Daoy (cell line): ENCODE data around the gene RXRG. TPM values are rescaled to one million over a fixed set of nuclear protein-coding genes. Genes with fewer than 3 reads are reported as not detected.
A peak's percentile ranks its signal among the peaks of the same experiment; 100 is the strongest.

Experiments used
- DNase-seq: peaks from one replicate; pipeline ENCODE4 v3.0.0-alpha.2; 2015; ENCODE audit warnings: low read depth
- total RNA-seq: library from RNA; depleted of rRNA; stranded (reverse); fragments of >200 nt; shearing (Covaris generic); gene quantifications from 2 replicates; pipeline ENCODE4 v1.2.3, GENCODE V29; 2014

Gene RXRG
- total RNA-seq, 1 experiment from 2014 or later, result 0.17 TPM

- DNase-seq, result no peak
Observed at GRCh38 chr1:165449131-165449530, 4.2 kb upstream of the RXRG start.

DNA sequence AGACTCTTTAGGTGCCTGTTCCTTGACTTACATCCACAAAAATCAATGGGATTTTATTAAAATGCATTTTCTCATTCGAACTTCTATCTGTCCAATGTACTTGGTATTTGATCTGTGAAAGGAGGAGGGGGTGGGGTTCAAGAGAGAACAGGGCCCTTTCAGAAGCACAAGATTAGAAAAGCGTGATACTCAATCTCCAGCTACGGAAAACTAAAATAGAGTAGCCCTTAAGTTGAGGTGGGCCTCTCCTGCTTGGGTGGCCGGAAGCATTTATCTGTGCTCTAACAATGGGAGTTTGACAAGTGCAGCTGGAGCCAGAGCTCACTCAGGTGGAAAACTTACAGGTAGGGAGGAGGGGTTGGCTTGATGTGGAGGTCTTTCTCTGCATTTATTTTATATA lies 462 bp upstream of the RXRG start:
- DNase-seq, result no peak

DNA sequence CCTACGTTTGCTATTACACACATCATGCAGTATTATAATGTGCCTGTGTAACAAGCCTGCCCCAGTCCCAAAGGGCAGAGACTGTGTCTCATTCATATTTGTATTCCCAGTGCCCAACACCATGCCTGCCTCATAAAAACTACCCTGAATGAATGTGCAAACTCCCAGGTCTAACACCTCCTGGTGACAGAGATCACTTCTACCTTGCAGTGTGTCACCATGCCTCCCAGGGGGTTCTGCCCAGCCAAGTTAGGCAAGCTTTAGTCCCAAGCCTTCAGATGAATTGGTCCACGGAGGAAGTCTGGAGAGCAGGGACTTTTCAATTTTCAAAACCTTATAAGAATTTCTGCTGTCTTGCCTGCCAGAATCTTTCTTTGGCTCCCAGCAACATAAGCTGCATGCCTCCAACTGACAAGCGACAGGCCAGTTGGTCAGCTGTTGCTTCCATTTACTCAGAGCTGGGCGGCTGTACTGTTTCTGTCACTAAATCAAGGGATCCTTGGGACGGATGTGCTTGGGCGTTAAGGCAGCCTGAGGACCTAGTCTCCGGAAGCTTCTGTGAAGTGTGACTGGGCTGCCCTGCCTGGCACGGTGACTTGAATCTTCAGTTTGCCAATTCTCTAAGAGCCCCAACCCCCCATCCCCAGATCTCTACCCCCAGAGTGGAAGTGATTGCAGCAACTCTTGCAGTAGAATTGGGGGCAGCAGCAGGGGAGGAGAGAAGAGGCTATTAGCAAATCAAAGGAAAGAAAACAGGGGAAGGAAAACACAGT lies 1.2 kb downstream of the RXRG start:
- DNase-seq, result no peak

DNA sequence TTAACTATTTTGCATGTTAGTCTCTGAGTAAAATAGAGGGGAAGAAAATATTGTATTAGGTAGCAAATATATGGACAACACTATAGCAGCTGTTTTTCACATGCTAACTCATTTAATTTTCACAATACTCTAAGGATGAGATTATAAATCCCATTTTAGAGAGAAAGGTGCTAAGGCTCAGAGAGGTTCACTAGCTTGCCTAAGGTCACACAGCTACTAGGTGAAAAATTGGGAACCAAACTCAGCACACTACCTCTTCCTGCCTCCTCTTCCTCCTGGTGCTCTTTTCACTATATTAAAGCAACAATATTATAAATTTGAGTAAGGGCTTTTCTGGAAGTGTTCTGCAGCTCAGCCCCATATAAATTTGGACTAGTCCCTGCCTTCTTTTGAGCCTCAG lies 2.3 kb downstream of the RXRG start:
- no peak for DNase-seq

DNA sequence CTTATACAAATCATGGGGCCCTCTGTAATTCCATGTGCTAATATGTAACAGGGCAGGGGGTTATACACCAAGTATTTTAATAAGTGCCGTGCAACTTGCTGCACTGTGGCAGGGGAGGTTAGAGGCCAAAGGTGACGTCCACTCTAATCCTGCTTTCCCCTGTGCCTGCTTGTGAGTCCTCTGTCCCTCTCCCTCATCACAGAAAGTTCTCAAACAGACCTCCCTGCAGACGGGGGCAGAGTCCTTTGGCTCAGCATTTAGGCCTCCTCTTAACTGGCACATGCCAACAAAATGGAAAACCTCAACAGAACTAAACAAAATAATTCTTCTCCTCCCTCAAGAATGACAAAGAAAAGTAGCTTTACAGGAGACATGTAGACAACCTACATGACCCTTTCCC lies 2.9 kb downstream of the RXRG start:
- no peak for DNase-seq

DNA sequence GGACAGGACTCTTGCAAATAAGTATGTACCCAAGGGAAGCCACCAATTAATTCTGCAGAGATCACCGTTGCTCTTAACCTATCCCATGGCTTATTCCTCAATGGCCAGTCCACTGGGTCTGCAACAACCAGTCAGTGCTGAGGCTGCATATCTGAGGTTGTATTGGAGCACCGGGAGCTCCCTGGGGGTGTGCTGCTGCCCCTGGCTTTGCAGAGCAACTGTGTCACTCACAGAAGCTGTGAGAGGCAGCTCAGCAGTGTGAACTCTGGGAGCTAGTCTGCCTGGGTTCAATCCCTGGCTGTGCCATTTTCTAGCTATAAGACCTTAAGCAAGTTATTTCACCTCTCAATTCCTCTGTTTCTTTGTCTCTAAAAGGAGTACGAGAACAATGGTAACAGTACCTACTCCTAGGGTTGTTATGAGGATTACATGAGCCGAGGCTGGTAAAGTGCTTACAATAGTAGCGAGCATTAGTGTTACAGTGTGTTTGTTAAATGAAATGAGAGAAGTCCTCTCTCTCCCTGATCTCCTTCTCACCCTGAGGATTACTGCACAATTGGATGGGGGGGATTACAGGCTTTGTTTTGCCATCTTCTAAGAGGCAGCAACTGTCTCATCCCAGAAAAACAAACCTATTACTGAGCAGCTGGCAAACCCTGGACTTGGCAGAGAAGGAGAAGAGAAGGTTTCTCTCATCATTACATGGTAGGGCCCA lies 3.6 kb downstream of the RXRG start:
- no peak for DNase-seq

GRCh38 chr1:165439330-165439729 lies 5.6 kb downstream of the RXRG start:
- DNase-seq, result no peak

- no peak for DNase-seq
Observed at GRCh38 chr1:165436994-165437393, 7.9 kb downstream of the RXRG start.

DNA sequence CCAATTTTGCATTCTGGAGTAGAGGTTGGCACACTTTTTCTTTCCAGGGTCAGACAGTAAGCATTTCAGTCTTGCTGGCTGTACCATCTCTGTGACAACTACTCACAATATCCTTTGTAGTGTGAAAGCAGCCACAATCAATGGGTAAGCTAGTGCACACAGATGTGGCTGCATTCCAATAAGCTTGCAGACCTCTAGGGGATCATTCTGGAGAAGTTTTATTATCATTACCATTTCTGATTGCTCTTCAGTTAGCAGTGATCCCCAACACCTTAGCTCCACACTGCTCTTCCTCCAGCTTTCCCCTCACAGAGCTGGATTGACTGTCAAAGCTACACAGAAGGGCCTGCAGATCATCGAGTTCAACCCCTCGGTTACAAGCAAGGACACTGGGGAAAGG lies 9.1 kb downstream of the RXRG start:
- no peak for DNase-seq

DNA sequence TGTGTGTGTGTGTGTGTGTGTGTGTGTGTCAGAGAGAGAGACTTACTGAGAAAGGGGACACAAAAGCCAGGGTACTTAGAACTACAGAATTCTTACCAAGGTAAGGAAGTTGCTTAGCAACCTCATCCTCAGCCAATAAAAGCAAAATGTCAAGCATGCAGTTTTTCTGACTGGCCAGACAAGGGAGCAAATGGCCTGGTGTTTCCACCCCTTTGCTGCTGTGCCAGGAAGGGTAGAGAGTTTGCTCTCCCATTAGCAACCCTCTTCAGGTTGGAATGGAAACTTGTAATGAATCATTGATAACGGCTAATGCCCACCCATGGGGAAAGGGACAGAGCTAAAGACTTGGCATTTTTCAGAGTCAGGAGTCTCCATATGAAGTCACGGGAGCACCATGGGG lies 10.6 kb downstream of the RXRG start:
- DNase-seq, result no peak

DNA sequence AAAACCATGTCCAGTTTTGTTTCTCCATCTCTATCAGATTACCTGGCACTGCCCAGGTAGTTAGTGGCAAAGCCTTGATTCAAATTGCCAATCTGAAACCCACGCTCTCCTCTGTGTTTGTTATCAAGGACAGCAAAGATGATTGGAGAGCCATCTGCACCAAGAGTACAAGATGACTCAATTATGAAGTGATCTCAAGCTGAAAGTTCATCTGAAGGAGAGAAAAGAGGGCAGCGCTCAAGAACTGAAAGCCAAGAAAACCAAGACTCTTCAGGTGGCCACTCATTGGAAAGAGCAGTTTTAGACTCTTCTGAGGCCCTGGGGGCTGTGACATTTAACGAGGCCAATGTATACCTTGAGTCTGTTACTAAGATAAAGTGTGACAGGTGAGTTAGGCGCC lies 13.8 kb downstream of the RXRG start:
- no peak for DNase-seq

- DNase-seq, result no peak
Observed at GRCh38 chr1:165426745-165427144, 18.2 kb downstream of the RXRG start.

- DNase-seq, result no peak
Observed at GRCh38 chr1:165425621-165426020, 19.3 kb downstream of the RXRG start.

DNA sequence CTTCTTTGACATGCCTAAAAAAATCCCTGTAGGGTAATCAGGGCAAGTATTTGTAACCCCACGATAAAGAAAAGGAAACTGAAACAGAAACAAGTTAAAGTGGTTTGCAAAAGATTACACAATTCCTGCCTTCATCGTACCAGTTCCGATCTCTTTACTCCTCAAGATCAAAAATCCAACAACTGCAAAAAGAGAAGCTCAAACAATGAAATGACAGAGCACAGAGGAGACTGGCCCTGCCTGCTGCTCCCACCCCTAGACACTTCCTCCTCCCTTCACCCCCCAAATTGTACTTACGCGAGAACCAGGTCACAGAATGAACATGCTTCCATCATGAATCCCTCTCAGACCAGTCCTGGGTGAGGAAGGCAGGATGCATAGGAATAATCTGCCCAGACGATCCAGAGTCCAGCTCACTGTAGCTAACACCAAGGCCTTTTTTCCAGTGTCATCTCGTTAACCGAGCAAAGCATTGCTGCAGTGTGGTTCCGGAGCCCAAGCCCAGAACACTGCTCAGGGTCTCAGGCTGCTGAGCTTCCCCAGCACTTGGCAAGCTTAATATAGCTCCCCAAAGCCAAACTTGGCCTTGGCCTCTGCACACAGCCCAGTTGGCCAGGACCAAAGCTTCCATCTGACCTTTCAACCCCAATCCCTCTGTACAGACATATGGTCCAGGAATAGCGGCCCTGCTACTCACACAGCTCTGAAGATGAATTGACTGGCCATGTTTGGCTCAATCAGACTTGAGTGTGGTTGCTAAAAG lies 20.3 kb downstream of the RXRG start:
- DNase-seq, result peak; percentile 11

DNA sequence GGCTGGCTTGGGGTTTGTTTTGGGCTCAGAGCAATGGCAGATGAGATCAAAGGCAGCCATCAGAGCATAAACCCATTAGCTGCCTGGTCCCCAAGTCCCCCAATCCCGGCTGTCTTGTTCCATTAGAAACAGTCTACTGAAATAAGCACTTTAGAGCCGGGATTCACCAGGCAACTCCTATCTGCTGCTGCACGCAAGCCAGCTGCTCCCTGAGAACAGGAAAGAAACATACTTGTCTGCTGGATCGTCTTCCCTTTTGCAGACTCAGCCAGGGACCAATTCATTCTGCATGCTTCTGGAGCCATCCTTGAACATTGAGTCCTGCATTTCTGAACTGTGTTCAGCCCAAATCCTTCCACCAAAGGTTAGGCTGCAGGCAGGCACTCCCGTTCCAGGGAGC lies 21.8 kb downstream of the RXRG start:
- no peak for DNase-seq

- no peak for DNase-seq
Observed at GRCh38 chr1:165420655-165421054, 24.3 kb downstream of the RXRG start.

DNA sequence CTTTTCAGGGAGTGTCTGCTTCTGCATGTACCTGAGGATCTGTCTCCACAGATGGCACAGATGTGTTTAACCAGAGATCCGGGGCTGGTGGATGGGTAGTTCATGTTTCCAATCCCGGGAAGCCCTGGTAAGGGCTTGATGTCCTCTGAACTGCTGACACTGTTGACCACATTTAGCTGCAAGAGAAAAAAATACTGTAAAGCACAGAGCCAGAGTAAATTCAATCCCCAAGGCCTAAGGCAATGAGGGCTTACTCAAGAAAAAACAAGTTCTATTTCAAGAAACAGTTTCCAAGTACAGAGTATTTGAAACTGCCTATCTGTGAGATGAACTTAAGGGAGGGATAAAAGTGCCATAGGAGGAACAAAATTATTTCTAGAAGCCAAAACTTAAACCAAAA lies 25.1 kb downstream of the RXRG start:
- no peak for DNase-seq

GRCh38 chr1:165418195-165418594 lies 26.7 kb downstream of the RXRG start:
- no peak for DNase-seq

DNA sequence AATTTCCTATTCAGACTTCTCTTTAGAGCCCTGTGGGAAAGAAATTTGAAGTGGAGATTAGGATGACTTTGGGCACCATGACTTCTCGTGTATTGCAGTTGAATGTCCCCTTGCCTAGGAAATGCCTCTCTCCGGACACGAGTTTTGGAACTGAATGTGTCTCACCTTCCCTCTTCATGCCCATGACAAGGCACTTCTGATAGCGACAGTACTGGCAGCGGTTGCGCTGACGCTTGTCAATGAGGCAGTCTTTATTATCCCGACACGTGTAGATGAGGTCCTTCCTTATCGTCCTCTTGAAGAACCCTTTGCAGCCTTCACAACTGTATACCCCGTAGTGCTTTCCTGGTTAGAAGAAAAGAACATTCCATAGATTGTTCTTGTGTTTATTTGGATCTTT lies 28.1 kb downstream of the RXRG start:
- DNase-seq, result no peak

DNA sequence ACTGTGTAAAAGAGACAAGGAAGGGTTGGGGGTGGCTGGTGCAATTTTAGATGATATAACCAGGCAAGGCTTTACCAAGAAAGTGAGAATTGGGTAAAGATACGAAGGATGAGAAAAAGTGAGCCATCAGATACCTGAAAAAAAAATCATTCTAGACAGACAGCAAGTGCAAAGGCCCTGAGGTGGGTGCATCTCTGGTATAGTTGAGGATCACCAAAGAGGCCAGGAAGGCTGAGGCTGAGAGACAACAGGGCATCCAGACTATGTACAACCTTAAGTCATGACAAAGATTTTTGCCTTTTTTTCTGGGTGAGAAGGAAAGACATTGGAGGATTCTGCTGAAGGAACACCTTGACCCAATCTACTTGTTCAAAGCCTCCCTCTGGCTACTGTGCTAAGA lies 29.9 kb downstream of the RXRG start:
- no peak for DNase-seq

- no peak for DNase-seq
Observed at GRCh38 chr1:165414620-165415019, 30.3 kb downstream of the RXRG start.

DNA sequence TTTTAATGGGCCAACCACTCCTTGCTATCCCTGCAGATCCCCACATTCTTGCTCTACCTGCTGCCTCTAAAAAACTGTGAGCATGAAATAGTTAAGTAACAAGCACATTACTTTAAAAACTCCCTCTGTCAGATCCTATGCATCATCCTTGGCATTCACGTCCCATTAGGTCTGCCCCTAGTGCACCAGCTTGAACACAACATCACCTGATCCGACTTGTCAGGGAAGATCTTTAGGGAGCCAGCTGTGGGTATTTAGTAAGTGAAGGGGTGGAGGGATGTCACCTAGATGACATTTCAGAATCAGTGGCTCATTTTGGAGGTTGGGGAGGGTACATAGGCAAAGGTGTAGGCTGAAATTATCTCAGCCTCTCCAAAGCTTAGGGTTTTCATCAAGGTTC lies 33.5 kb downstream of the RXRG start:
- no peak for DNase-seq
